Breast epithelium (tissue), 4 donors: ENCODE measurements around the gene ARPC2. TPM values are rescaled to one million over a fixed set of nuclear protein-coding genes. Genes with fewer than 3 reads are reported as not detected.

Source experiments
- DNase-seq, 2 donors: peaks; one replicate each; pipeline ENCODE4 v3.0.0-alpha.2; 2019; ENCODE audit warnings: low spot score in 2 of 2
- H3K27ac ChIP-seq, 2 donors: fragments of 200-600 bp; sonication (generic) in 1 of 2; one replicate each; pipeline ENCODE4 v1.5.1; 2016 to 2019; ENCODE audit warnings: mild to moderate bottlenecking in 1 of 2
- H3K27me3 ChIP-seq, 2 donors: fragments of 200-600 bp; sonication (generic) in 1 of 2; one replicate each; pipeline versions ENCODE4 v1.5.1 to v1.6.0; 2017 to 2019; ENCODE audit warnings: control low read depth in 1 of 2, mild to moderate bottlenecking in 1 of 2
- H3K36me3 ChIP-seq: fragments of 200-600 bp; one replicate; pipeline ENCODE4 v1.5.1; 2019
- H3K4me1 ChIP-seq, 2 donors: fragments of 200-600 bp; sonication (generic); one replicate each; pipeline ENCODE4 v1.5.1; 2016 to 2019; ENCODE audit warnings: control low read depth in 1 of 2
- H3K4me3 ChIP-seq, 3 donors: fragments of 200-600 bp; sonication (generic); 1 replicate in 2 of 3; 2 replicates in 1 of 3; pipeline ENCODE4 v1.5.1; 2016 to 2019; ENCODE audit warnings: mild to moderate bottlenecking in 3 of 3, moderate library complexity in 2 of 3
- H3K9me3 ChIP-seq, 2 donors: fragments of 200-600 bp; sonication (generic) in 1 of 2; one replicate each; pipeline ENCODE4 v1.5.1; 2016 to 2019; ENCODE audit warnings: control low read depth in 1 of 2
- POLR2A ChIP-seq: fragments of 450-650 bp; IDR thresholded peaks from one replicate; pipeline ENCODE4 v1.6.1; 2016; ENCODE audit warnings: antibody characterized with exemption, mild to moderate bottlenecking, moderate library complexity
- POLR2AphosphoS5 ChIP-seq, 3 donors: sonication (generic); formaldehyde crosslinking; IDR thresholded peaks; one replicate each; pipeline ENCODE4 v1.6.1; 2017; ENCODE audit warnings: antibody characterized with exemption in 3 of 3
- intact Hi-C: fragments of 100-400 bp; cut with DNase I; formaldehyde crosslinking; loops from one replicate; pipeline ENCODE4 v1.15.1; 2023; ENCODE audit warnings: low total_unique reads
- total RNA-seq, 3 donors: library from RNA; depleted of rRNA; stranded (reverse); fragments of >200 nt; gene quantifications; one replicate each; pipeline ENCODE4 v1.1.0, GENCODE V29; 2016
- TF ChIP-seq, protein P1 (sequence below), 3 donors: fragments of 450-650 bp; IDR thresholded peaks; one replicate each; pipeline ENCODE4 v1.5.1; 2016 to 2017; ENCODE audit warnings: antibody characterized with exemption in 3 of 3, mild to moderate bottlenecking in 3 of 3, moderate library complexity in 3 of 3

The ARPC2 gene
- total RNA-seq, 3 donors from 2014 or later, result 212 to 336 (median 248) TPM

DNA sequence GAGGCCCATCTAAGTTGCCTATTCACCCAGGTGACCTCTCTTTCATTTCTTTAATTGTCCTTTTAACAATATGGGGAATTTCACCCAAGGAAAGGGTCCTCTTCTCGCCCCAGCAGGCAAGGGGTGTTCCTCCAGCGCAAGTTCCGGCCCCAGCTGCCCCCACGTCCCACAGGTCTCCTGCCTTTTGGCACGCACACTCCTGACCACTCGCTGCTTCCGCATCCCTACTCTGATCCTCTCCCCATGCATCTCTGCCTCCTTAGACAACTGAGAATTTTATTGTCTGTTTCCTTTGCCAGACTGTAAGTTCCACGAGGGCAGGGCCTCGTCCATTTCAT is 684 bp upstream of the ARPC2 start:
- Histone ChIP-seq H3K27me3 (no peaks in the 10 kb centered on the region), H3K4me1 (no peaks in the 10 kb centered on the region), H3K27ac (peak overlapping the region; percentile 95 to 96), H3K36me3 (no peaks in the 10 kb centered on the region), H3K9me3 (no peaks in the 10 kb centered on the region), H3K4me3 (peak overlapping the region; percentile 86 to 100 (median 98))
- DNase-seq, result no peak
- TF ChIP-seq POLR2AphosphoS5 (IDR thresholded peaks at IDR 0.05) (no peak), POLR2A (no peak)
- TF ChIP-seq, protein P1, sequence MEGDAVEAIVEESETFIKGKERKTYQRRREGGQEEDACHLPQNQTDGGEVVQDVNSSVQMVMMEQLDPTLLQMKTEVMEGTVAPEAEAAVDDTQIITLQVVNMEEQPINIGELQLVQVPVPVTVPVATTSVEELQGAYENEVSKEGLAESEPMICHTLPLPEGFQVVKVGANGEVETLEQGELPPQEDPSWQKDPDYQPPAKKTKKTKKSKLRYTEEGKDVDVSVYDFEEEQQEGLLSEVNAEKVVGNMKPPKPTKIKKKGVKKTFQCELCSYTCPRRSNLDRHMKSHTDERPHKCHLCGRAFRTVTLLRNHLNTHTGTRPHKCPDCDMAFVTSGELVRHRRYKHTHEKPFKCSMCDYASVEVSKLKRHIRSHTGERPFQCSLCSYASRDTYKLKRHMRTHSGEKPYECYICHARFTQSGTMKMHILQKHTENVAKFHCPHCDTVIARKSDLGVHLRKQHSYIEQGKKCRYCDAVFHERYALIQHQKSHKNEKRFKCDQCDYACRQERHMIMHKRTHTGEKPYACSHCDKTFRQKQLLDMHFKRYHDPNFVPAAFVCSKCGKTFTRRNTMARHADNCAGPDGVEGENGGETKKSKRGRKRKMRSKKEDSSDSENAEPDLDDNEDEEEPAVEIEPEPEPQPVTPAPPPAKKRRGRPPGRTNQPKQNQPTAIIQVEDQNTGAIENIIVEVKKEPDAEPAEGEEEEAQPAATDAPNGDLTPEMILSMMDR (IDR thresholded peaks at IDR 0.05), result no peak
- intact Hi-C loops, result no loop called here

DNA sequence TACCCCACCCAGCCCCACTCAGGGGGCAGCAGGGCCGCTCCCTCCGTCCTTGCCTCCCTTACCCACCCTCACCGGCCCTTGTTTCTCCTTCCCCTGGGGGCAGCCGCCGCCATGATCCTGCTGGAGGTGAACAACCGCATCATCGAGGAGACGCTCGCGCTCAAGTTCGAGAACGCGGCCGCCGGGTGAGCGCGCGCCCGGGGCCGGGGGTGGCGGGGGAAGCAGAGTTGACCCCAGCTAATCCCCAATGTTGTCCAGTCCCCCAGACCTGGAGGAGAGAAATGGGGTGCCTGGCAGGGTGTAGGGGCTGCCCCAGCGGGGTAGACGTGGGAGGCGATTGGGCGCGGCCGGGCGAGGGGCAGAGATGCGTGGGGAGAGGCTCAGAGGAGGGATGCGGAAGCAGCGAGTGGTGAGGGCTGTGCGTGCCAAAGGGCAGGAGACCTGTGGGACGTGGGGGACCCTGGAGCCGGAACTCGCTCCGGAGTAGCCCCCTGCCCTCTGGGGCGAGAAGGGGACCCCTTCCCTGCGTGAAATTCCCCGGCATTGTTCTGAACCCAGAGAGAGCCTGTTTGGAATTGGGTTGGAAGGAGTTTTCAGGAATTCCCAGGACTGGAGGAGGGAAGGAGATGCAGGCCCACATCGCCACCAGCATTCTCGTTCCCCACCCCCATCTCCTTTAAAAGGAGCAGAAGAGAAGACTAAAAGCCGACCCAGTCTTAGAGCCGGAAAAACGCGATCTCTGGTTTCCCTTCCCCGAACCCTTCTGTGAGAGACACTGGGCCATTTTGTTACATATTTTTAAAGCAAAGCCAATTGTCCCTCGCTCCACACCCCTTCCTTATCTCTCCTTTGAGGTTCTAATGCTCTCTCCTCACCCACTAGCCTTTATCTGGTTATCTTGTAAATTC is 625 bp downstream of the ARPC2 start:
- H3K36me3 ChIP-seq, result no peaks in the 10 kb centered on the region
- H3K27ac ChIP-seq, result peak overlapping the region; percentile 95 to 96
- H3K4me3 ChIP-seq, result peak overlapping the region; percentile 86 to 100 (median 98)
- DNase-seq, result peak; percentile 44 to 57
- H3K9me3 ChIP-seq, result no peaks in the 10 kb centered on the region
- peak in 1 of 3 donors; percentile 13 for TF ChIP-seq POLR2AphosphoS5 (IDR thresholded peaks at IDR 0.05)
- TF ChIP-seq, protein P1 (IDR thresholded peaks at IDR 0.05), result no peak
- peaks cover 0 to 4% of the 10 kb centered on the region in 2 donors for H3K4me1 ChIP-seq
- H3K27me3 ChIP-seq, result no peaks in the 10 kb centered on the region
- intact Hi-C loops, result loop anchor here (1.0 kb wide), 1 partner anchor 20 kb away; no protein-coding TSS in a partner anchor

DNA sequence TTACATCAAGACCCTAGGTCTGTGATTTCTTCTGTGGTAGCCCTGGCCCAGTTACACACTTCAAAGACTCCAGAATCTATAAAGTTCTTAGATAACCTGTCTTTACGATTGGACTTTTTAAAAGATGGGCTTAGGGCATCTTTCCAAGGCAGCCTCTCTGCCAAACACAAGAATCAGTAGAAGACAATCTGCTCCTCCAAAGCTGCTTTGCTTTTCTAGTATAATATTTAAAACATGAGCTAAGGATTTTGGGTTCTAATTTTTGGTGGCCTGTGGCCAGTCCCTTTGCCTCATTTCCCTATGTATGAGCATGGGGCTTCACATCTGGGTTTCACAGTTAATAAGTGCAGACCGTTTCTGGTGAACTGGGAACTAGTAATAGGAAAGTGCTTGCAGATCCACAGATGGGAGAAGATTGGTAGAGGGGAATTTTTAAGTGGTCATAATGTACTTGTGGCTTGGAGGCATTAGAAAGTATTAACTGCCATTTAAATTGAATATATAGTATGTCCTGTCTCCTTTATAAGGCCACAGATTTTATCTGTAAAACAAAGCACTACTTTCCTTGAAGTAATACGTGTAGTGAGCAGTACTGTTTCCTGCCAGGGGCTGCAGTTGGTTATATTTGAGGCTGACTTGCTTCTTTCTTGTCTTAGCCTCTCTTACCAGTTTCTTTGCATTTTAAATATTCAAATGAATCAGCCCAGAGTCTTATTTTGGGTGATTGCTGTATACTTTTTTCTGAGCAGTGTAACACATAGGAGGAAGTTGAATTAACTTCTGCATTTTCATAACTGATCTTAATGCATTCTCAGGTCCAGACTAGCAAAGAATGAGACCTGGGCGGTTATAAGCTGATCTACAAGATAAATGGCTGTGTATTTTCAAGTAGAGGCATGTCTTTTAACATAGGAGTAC is 1.5 kb downstream of the ARPC2 start:
- Histone ChIP-seq H3K27me3 (no peaks in the 10 kb centered on the region), H3K4me1 (peaks cover 0 to 4% of the 10 kb centered on the region in 2 donors), H3K4me3 (peak overlapping the region; percentile 86 to 100 (median 98)), H3K27ac (peak overlapping the region; percentile 95 to 96), H3K9me3 (no peaks in the 10 kb centered on the region), H3K36me3 (no peaks in the 10 kb centered on the region)
- no peak for TF ChIP-seq POLR2AphosphoS5 (IDR thresholded peaks at IDR 0.05)
- TF ChIP-seq, protein P1 (IDR thresholded peaks at IDR 0.05), result no peak
- TF ChIP-seq POLR2A, result no peak
- intact Hi-C loops, result no loop called here
- DNase-seq, result no peak

DNA sequence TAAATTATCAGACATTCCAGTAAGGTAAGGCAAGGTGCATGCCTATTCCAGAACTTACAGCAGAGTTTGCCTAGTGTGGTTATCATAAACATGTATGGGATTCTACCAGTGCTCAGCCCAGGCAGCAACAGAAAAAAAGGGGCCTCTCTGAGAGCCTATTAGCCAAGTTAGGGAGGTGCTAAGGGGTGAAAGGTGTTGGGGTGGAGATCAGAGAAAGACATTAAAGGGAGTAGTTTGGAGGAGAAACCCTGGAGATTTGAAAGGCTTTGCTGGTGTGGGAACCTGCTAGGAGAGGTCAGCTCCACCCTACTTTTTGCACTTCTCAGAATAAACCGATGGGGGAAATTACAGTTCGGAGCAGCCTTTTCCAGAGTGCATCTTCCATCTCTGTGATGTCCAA is 2.9 kb downstream of the ARPC2 start:
- no peak for TF ChIP-seq POLR2A
- TF ChIP-seq, protein P1 (IDR thresholded peaks at IDR 0.05), result no peak
- intact Hi-C loops, result no loop called here
- H3K4me3 ChIP-seq, result peak overlapping the region in 2 of 3 donors; percentile 31 to 100

More for the DNA sequence above, 2.9 kb downstream of the ARPC2 start:
- H3K4me1 ChIP-seq, result peaks cover 0 to 4% of the 10 kb centered on the region in 2 donors
- H3K36me3 ChIP-seq, result no peaks in the 10 kb centered on the region
- no peaks in the 10 kb centered on the region for H3K9me3 ChIP-seq
- H3K27me3 ChIP-seq, result no peaks in the 10 kb centered on the region
- peak overlapping the region in 1 of 2 donors; percentile 96 for H3K27ac ChIP-seq
- no peak for DNase-seq
